HCT116 (cell line): ENCODE measurements around the gene GPR62.

Source experiments
- ATF3 ChIP-seq: IDR thresholded peaks from 2 replicates; pipeline ENCODE4 v1.6.1; 2012
- ELF1 ChIP-seq: IDR thresholded peaks from 2 replicates; pipeline ENCODE4 v1.6.1; 2012; ENCODE audit warnings: low read depth, borderline replicate concordance
- EZH2 ChIP-seq: fragments of 200-600 bp; sonication (generic); IDR thresholded peaks from 2 replicates; pipeline ENCODE4 v1.6.1; 2017; ENCODE audit warnings: antibody characterized with exemption, mixed run types
- POLR2A ChIP-seq: IDR thresholded peaks from 2 replicates; pipeline ENCODE4 v1.7.0; 2011; ENCODE audit warnings: borderline replicate concordance; ENCODE audit not compliant: insufficient read depth, insufficient read length; ENCODE audit errors: extremely low read depth
- POLR2AphosphoS5 ChIP-seq: IDR thresholded peaks from 2 replicates; pipeline ENCODE4 v1.6.1; 2011; ENCODE audit warnings: mild to moderate bottlenecking, low read depth, low read length, moderate library complexity
- RAD21 ChIP-seq: IDR thresholded peaks from 2 replicates; pipeline ENCODE4 v1.6.1; 2012; ENCODE audit warnings: low read depth, mild to moderate bottlenecking
- SIN3A ChIP-seq: IDR thresholded peaks from 2 replicates; pipeline ENCODE4 v1.6.1; 2012; ENCODE audit warnings: low read depth
- SP1 ChIP-seq: IDR thresholded peaks from 2 replicates; pipeline ENCODE4 v1.6.1; 2012; ENCODE audit warnings: low read depth
- TCF7L2 ChIP-seq: IDR thresholded peaks from 2 replicates; pipeline ENCODE4 v1.7.0; 2011; ENCODE audit warnings: borderline replicate concordance, inconsistent platforms; ENCODE audit not compliant: insufficient read depth, insufficient read length; ENCODE audit errors: extremely low read depth
- TF ChIP-seq, protein P1 (sequence below), 3 experiments: fragments of 200-600 bp in 1 of 3; sonication (generic) in 1 of 3; IDR thresholded peaks in 2 of 3; conservative IDR thresholded peaks in 1 of 3; 2 replicates each; pipeline ENCODE4 v1.5.1; 2012 to 2017; ENCODE audit warnings: low read depth in 2 of 3, low read length in 2 of 3, antibody characterized with exemption in 1 of 3, borderline replicate concordance in 1 of 3, control low read depth in 1 of 3, mild to moderate bottlenecking in 1 of 3, mixed read lengths in 1 of 3, mixed run types in 1 of 3, moderate library complexity in 1 of 3; ENCODE audit not compliant: insufficient read depth in 1 of 3
- TF ChIP-seq, protein P2 (sequence below): IDR thresholded peaks from 2 replicates; pipeline ENCODE4 v1.6.1; 2012

- TF ChIP-seq, protein P1, sequence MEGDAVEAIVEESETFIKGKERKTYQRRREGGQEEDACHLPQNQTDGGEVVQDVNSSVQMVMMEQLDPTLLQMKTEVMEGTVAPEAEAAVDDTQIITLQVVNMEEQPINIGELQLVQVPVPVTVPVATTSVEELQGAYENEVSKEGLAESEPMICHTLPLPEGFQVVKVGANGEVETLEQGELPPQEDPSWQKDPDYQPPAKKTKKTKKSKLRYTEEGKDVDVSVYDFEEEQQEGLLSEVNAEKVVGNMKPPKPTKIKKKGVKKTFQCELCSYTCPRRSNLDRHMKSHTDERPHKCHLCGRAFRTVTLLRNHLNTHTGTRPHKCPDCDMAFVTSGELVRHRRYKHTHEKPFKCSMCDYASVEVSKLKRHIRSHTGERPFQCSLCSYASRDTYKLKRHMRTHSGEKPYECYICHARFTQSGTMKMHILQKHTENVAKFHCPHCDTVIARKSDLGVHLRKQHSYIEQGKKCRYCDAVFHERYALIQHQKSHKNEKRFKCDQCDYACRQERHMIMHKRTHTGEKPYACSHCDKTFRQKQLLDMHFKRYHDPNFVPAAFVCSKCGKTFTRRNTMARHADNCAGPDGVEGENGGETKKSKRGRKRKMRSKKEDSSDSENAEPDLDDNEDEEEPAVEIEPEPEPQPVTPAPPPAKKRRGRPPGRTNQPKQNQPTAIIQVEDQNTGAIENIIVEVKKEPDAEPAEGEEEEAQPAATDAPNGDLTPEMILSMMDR (IDR thresholded peaks at IDR 0.05 in 2 of 3, conservative IDR thresholded peaks at IDR 0.05 in 1 of 3; ENCODE audit: borderline replicate concordance in 1 of 3, insufficient read depth in 1 of 3, low read depth in 2 of 3, low read length in 2 of 3): no peak
- TF ChIP-seq POLR2AphosphoS5 (no peak), SP1 (no peak), TCF7L2 (no peak), EZH2 (no peak), POLR2A (no peak), ATF3 (no peak), RAD21 (no peak), SIN3A (no peak), ELF1 (no peak)
- TF ChIP-seq, protein P2, sequence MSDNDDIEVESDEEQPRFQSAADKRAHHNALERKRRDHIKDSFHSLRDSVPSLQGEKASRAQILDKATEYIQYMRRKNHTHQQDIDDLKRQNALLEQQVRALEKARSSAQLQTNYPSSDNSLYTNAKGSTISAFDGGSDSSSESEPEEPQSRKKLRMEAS: no peak
These were observed 6.1 kb upstream of the GPR62 start for GRCh38 chr3:51949121-51949520.
